OCI-LY3 (cell line): Measurements from ENCODE around the gene LPCAT2.

Experiments
- H2AFZ ChIP-seq: fragments of 200-600, 300-600 bp; shearing (Covaris generic); 2 replicates; pipeline ENCODE4 v1.6.0; 2014; ENCODE audit warnings: antibody characterized with exemption, low read depth, low read length
- H3K27ac ChIP-seq: fragments of 200-600, 300-600 bp; sonication (generic); 2 replicates; pipeline ENCODE4 v1.5.1; 2014; ENCODE audit warnings: mild to moderate bottlenecking, low read length, moderate library complexity, mixed read lengths
- H3K27me3 ChIP-seq: fragments of 200-600, 300-600 bp; sonication (generic); 2 replicates; pipeline ENCODE4 v1.6.1; 2014; ENCODE audit warnings: low read depth, low read length, mixed read lengths
- H3K36me3 ChIP-seq: fragments of 200-600, 300-600 bp; sonication (generic); replicated peaks from 2 replicates; pipeline ENCODE3; 2014; ENCODE audit warnings: low read depth, low read length, mixed read lengths
- H3K4me1 ChIP-seq: fragments of 300-600, 200-600 bp; sonication (generic); 2 replicates; pipeline ENCODE4 v1.6.1; 2014; ENCODE audit warnings: low read length, mixed read lengths
- H3K4me2 ChIP-seq: fragments of 200-600, 300-600 bp; sonication (generic); 2 replicates; pipeline ENCODE4 v1.6.1; 2014; ENCODE audit warnings: low read length, mixed read lengths
- H3K4me3 ChIP-seq: fragments of 300-600, 200-600 bp; sonication (generic); 2 replicates; pipeline ENCODE4 v1.5.1; 2014; ENCODE audit warnings: antibody characterized with exemption, mild to moderate bottlenecking, low read length, moderate library complexity
- H3K79me2 ChIP-seq: fragments of 300-600, 200-600 bp; shearing (Covaris generic); 2 replicates; pipeline ENCODE4 v1.6.1; 2014; ENCODE audit warnings: mild to moderate bottlenecking, low read length, mixed read lengths
- H3K9ac ChIP-seq: fragments of 300-600, 200-600 bp; shearing (Covaris generic); 2 replicates; pipeline ENCODE4 v1.6.0; 2014; ENCODE audit warnings: mild to moderate bottlenecking, low read length, moderate library complexity
- H3K9me3 ChIP-seq: fragments of 200-600, 300-600 bp; shearing (Covaris generic); 2 replicates; pipeline ENCODE4 v1.6.1; 2014; ENCODE audit warnings: low read length, mixed read lengths; ENCODE audit not compliant: insufficient read depth
- H4K20me1 ChIP-seq: fragments of 200-600, 300-600 bp; sonication (generic); 2 replicates; pipeline ENCODE4 v1.6.1; 2016; ENCODE audit warnings: low read length, mixed read lengths; ENCODE audit not compliant: insufficient read depth
- CTCF ChIP-seq: fragments of 200-600, 300-600 bp; sonication (generic); IDR thresholded peaks from 2 replicates; pipeline ENCODE4 v1.5.1; 2014; ENCODE audit warnings: antibody characterized with exemption, low read length, low read depth
- EZH2phosphoT487 ChIP-seq: fragments of 200-600 bp; shearing (Covaris generic); IDR thresholded peaks from 2 replicates; pipeline ENCODE4 v1.6.1; 2018; ENCODE audit warnings: antibody characterized with exemption, mixed run types, low read depth

Gene LPCAT2

GRCh38 chr16:55534756-55535155 lies 25.9 kb downstream of the LPCAT2 start:
- H3K36me3 ChIP-seq = no peaks in the 10 kb centered on the region
- no peaks in the 10 kb centered on the region for H4K20me1 ChIP-seq
- no peaks in the 10 kb centered on the region for H3K9me3 ChIP-seq
- no peak overlapping the region for H3K4me2 ChIP-seq
- H3K9ac ChIP-seq = no peak overlapping the region
- H3K27ac ChIP-seq = no peak overlapping the region
- H3K4me1 ChIP-seq = no peaks in the 10 kb centered on the region
- 0 out of 2 replicates have a peak, but pooled peaks cover 4% of the 10 kb centered on the region for H3K27me3 ChIP-seq
- no peaks in the 10 kb centered on the region for H3K79me2 ChIP-seq
- H2AFZ ChIP-seq = no peak overlapping the region
- no peak overlapping the region for H3K4me3 ChIP-seq
- TF ChIP-seq CTCF (no peak), EZH2phosphoT487 (no peak)

- H3K9ac ChIP-seq = no peak overlapping the region
- no peak overlapping the region for H3K4me2 ChIP-seq
- H3K27me3 ChIP-seq = no peaks in the 10 kb centered on the region; the same call in 1 of the 2 replicates
- H3K9me3 ChIP-seq = no peaks in the 10 kb centered on the region
- H3K36me3 ChIP-seq = no peaks in the 10 kb centered on the region
- no peaks in the 10 kb centered on the region for H3K79me2 ChIP-seq
- H3K4me1 ChIP-seq = no peaks in the 10 kb centered on the region
- no peak overlapping the region for H3K4me3 ChIP-seq
- no peak for TF ChIP-seq EZH2phosphoT487
- H2AFZ ChIP-seq = no peak overlapping the region
- H4K20me1 ChIP-seq = no peaks in the 10 kb centered on the region
- no peak overlapping the region for H3K27ac ChIP-seq
These were observed 30.2 kb downstream of the LPCAT2 start for GRCh38 chr16:55539049-55539448.

GRCh38 chr16:55539488-55539887 lies 30.6 kb downstream of the LPCAT2 start:
- no peaks in the 10 kb centered on the region for H4K20me1 ChIP-seq
- no peaks in the 10 kb centered on the region for H3K36me3 ChIP-seq
- no peak overlapping the region for H3K4me2 ChIP-seq
- H3K4me1 ChIP-seq = no peaks in the 10 kb centered on the region
- no peaks in the 10 kb centered on the region; the same call in 1 of the 2 replicates for H3K27me3 ChIP-seq
- no peaks in the 10 kb centered on the region for H3K79me2 ChIP-seq
- H3K9ac ChIP-seq = no peak overlapping the region
- no peak overlapping the region for H2AFZ ChIP-seq
- H3K9me3 ChIP-seq = no peaks in the 10 kb centered on the region
- no peak overlapping the region for H3K4me3 ChIP-seq
- TF ChIP-seq CTCF (no peak), EZH2phosphoT487 (no peak)
- no peak overlapping the region for H3K27ac ChIP-seq

GRCh38 chr16:55540221-55540620 lies 31.3 kb downstream of the LPCAT2 start:
- no peaks in the 10 kb centered on the region for H3K79me2 ChIP-seq
- no peaks in the 10 kb centered on the region for H3K4me1 ChIP-seq
- H3K27me3 ChIP-seq = no peaks in the 10 kb centered on the region; the same call in 1 of the 2 replicates
- no peak overlapping the region for H3K9ac ChIP-seq
- H3K27ac ChIP-seq = no peak overlapping the region
- no peak for TF ChIP-seq CTCF
- TF ChIP-seq EZH2phosphoT487 = no peak
- H4K20me1 ChIP-seq = no peaks in the 10 kb centered on the region
- H3K36me3 ChIP-seq = no peaks in the 10 kb centered on the region
- H3K9me3 ChIP-seq = no peaks in the 10 kb centered on the region
- H3K4me3 ChIP-seq = no peak overlapping the region
- H2AFZ ChIP-seq = no peak overlapping the region
- H3K4me2 ChIP-seq = no peak overlapping the region
